Measurements from ENCODE around the gene KCNC3. TPM values are rescaled to one million over a fixed set of nuclear protein-coding genes. Genes with fewer than 3 reads are reported as not detected.

The KCNC3 gene
- total RNA-seq, 1 experiment from 2014 or later = 5.3 TPM

- intact Hi-C loops (cut with micrococcal nuclease; ENCODE audit: unreplicated experiment) = no loop called here
- Mint-ChIP-seq H3K4me3 (ENCODE audit: low read depth, unreplicated experiment) (no peak overlapping the region), H3K27ac (ENCODE audit: unreplicated experiment) (no peak overlapping the region), H3K4me1 (ENCODE audit: low read depth, unreplicated experiment) (no peaks in the 10 kb centered on the region), H3K36me3 (ENCODE audit: insufficient read depth, unreplicated experiment) (peaks cover 65% of the 10 kb centered on the region), H3K9me3 (ENCODE audit: low read depth, unreplicated experiment) (no peaks in the 10 kb centered on the region), H3K27me3 (ENCODE audit: unreplicated experiment) (no peaks in the 10 kb centered on the region)
- TF ChIP-seq CTCF (IDR thresholded peaks at IDR 0.05; ENCODE audit: unreplicated experiment) = no peak
- no TSS peak for BruUV-seq (replicated peaks)
- CTCF ChIA-PET = interaction anchor here (0.7 kb wide), 1 partner anchor 12 kb away, joined by 3 read pairs; no protein-coding TSS in a partner anchor
- no peak for DNase-seq
These were observed 52.7 kb downstream of the KCNC3 start for GRCh38 chr19:50276370-50277063.

- no peak for TF ChIP-seq CTCF (IDR thresholded peaks at IDR 0.05; ENCODE audit: unreplicated experiment)
These were observed 53.4 kb downstream of the KCNC3 start for GRCh38 chr19:50275577-50276368.

GRCh38 chr19:50273821-50274220, 55.4 kb downstream of the KCNC3 start:
- Mint-ChIP-seq H3K27ac (ENCODE audit: unreplicated experiment) (no peak overlapping the region), H3K27me3 (ENCODE audit: unreplicated experiment) (no peaks in the 10 kb centered on the region), H3K36me3 (ENCODE audit: insufficient read depth, unreplicated experiment) (peaks cover 65% of the 10 kb centered on the region), H3K4me3 (ENCODE audit: low read depth, unreplicated experiment) (no peak overlapping the region), H3K4me1 (ENCODE audit: low read depth, unreplicated experiment) (no peaks in the 10 kb centered on the region), H3K9me3 (ENCODE audit: low read depth, unreplicated experiment) (no peaks in the 10 kb centered on the region)
- no TSS peak for BruUV-seq (replicated peaks)
- CTCF ChIA-PET = interaction anchor here (1.1 kb wide), 1 partner anchor 18 kb away, joined by 4 read pairs; no protein-coding TSS in a partner anchor
- DNase-seq = no peak
- TF ChIP-seq CTCF (IDR thresholded peaks at IDR 0.05; ENCODE audit: unreplicated experiment) = no peak
- intact Hi-C loops (cut with micrococcal nuclease; ENCODE audit: unreplicated experiment) = no loop called here

More at GRCh38 chr19:50275577-50276368, 53.4 kb downstream of the KCNC3 start:
- Mint-ChIP-seq H3K4me1 (ENCODE audit: low read depth, unreplicated experiment) (no peaks in the 10 kb centered on the region), H3K36me3 (ENCODE audit: insufficient read depth, unreplicated experiment) (peaks cover 65% of the 10 kb centered on the region), H3K27ac (ENCODE audit: unreplicated experiment) (no peak overlapping the region), H3K9me3 (ENCODE audit: low read depth, unreplicated experiment) (no peaks in the 10 kb centered on the region), H3K4me3 (ENCODE audit: low read depth, unreplicated experiment) (no peak overlapping the region), H3K27me3 (ENCODE audit: unreplicated experiment) (no peaks in the 10 kb centered on the region)
- CTCF ChIA-PET = no interaction called here
- intact Hi-C loops (cut with micrococcal nuclease; ENCODE audit: unreplicated experiment) = no loop called here
- no peak for DNase-seq
- no TSS peak for BruUV-seq (replicated peaks)

- CTCF ChIA-PET = interaction anchor here (1.1 kb wide), 1 partner anchor 20 kb away, joined by 4 read pairs; no protein-coding TSS in a partner anchor
- no TSS peak for BruUV-seq (replicated peaks)
- H3K27ac Mint-ChIP-seq (ENCODE audit: unreplicated experiment) = no peak overlapping the region
- H3K27me3 Mint-ChIP-seq (ENCODE audit: unreplicated experiment) = no peaks in the 10 kb centered on the region
- no peak overlapping the region for H3K4me3 Mint-ChIP-seq (ENCODE audit: low read depth, unreplicated experiment)
- H3K36me3 Mint-ChIP-seq (ENCODE audit: insufficient read depth, unreplicated experiment) = peaks cover 66% of the 10 kb centered on the region
- no peak for TF ChIP-seq CTCF (IDR thresholded peaks at IDR 0.05; ENCODE audit: unreplicated experiment)
- no peak for DNase-seq
- no peaks in the 10 kb centered on the region for H3K9me3 Mint-ChIP-seq (ENCODE audit: low read depth, unreplicated experiment)
- no peaks in the 10 kb centered on the region for H3K4me1 Mint-ChIP-seq (ENCODE audit: low read depth, unreplicated experiment)
- intact Hi-C loops (cut with micrococcal nuclease; ENCODE audit: unreplicated experiment) = no loop called here
These were observed 56.8 kb downstream of the KCNC3 start for GRCh38 chr19:50272263-50272897.
